Ammon's horn (tissue), 1 donor: Measurements from ENCODE around the gene SEMA4F.
A peak's percentile ranks its signal among the peaks of the same experiment; 100 is the strongest.
"Not testable (repeated sequence)": the region's sequence is repeated elsewhere in the genome, so short reads cannot be mapped to it uniquely, and the experiment has no call there.

Experiments
- DNase-seq: peaks from one replicate; pipeline ENCODE4 v3.0.0-alpha.2; 2016; ENCODE audit warnings: low spot score

SEMA4F gene

GRCh38 chr2:74653985-74654882 is at the start of gene SEMA4F:
SEMA4F (plus strand) TSS chr2:74654247; CDS start chr2:74654377, 130 bp downstream.
- peak; percentile 97 for DNase-seq

- DNase-seq = no peak
Observed at GRCh38 chr2:74606927-74607326, 47.1 kb upstream of the SEMA4F start.

- DNase-seq = no peak
Observed at GRCh38 chr2:74617122-74617521, 36.9 kb upstream of the SEMA4F start.

GRCh38 chr2:74618410-74619083 is 35.5 kb upstream of the SEMA4F start:
- DNase-seq = no peak

- DNase-seq = no peak
Observed at GRCh38 chr2:74619651-74620297, 34.3 kb upstream of the SEMA4F start.

GRCh38 chr2:74620671-74621070 is 33.4 kb upstream of the SEMA4F start:
- no peak for DNase-seq

- no peak for DNase-seq
Observed at GRCh38 chr2:74625658-74626425, 28.2 kb upstream of the SEMA4F start.

- DNase-seq = no peak
Observed at GRCh38 chr2:74628538-74629105, 25.4 kb upstream of the SEMA4F start.

GRCh38 chr2:74630454-74630853 is 23.6 kb upstream of the SEMA4F start:
- not testable (repeated sequence) for DNase-seq

- DNase-seq = no peak
Observed at GRCh38 chr2:74632209-74632938, 21.7 kb upstream of the SEMA4F start.

- no peak for DNase-seq
Observed at GRCh38 chr2:74632939-74633312, 21.1 kb upstream of the SEMA4F start.

- DNase-seq = no peak
Observed at GRCh38 chr2:74639550-74639949, 14.5 kb upstream of the SEMA4F start.

GRCh38 chr2:74645344-74645743 is 8.7 kb upstream of the SEMA4F start:
- no peak for DNase-seq

- DNase-seq = no peak
Observed at GRCh38 chr2:74646201-74646600, 7.8 kb upstream of the SEMA4F start.

GRCh38 chr2:74646834-74647482 is 7.1 kb upstream of the SEMA4F start:
- no peak for DNase-seq

- DNase-seq = no peak
Observed at GRCh38 chr2:74648009-74648443, 6.0 kb upstream of the SEMA4F start, which contains the start of gene M1AP. M1AP (minus strand) TSS chr2:74648330; CDS start chr2:74640275, 8,055 bp downstream.

- no peak for DNase-seq
Observed at GRCh38 chr2:74653589-74653984, 460 bp upstream of the SEMA4F start.

GRCh38 chr2:74655579-74655978 is 1.5 kb downstream of the SEMA4F start:
- DNase-seq = no peak

GRCh38 chr2:74658516-74658915 is 4.5 kb downstream of the SEMA4F start:
- peak; percentile 48 for DNase-seq

- no peak for DNase-seq
Observed at GRCh38 chr2:74659462-74659861, 5.4 kb downstream of the SEMA4F start.
